Loucy (cell line): Measurements from ENCODE around the gene ADIPOQ.
"Not testable (repeated sequence)": the region's sequence is repeated elsewhere in the genome, so short reads cannot be mapped to it uniquely, and the experiment has no call there.

ENCODE experiments used
- EZH2phosphoT487 ChIP-seq: fragments of 200-600 bp; IDR thresholded peaks from 2 replicates; pipeline ENCODE4 v1.6.1; 2018; ENCODE audit warnings: antibody characterized with exemption, mild to moderate bottlenecking, moderate library complexity, borderline replicate concordance
- TF ChIP-seq, protein P1 (sequence below): fragments of 200-600 bp; sonication (generic); conservative IDR thresholded peaks from 2 replicates; pipeline ENCODE4 v1.5.1; 2014; ENCODE audit warnings: mild to moderate bottlenecking, antibody characterized with exemption, low read length

DNA sequence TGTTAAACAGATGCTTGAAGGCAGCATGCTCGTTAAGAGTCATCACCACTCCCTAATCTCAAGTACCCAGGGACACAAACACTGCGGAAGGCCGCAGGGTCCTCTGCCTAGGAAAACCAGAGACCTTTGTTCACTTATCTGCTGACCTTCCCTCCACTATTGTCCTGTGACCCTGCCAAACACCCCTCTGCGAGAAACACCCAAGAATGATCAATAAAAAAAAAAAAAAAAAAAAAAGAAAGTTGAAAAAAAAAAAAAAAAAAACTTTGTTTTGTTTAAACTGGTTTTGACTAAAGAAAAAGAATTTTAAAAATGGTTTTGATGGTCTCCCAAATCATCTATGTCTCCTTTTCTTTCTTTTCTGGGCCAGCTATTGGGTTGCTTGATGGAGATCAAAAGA lies 32.3 kb downstream of the ADIPOQ start:
- TF ChIP-seq, protein P1, sequence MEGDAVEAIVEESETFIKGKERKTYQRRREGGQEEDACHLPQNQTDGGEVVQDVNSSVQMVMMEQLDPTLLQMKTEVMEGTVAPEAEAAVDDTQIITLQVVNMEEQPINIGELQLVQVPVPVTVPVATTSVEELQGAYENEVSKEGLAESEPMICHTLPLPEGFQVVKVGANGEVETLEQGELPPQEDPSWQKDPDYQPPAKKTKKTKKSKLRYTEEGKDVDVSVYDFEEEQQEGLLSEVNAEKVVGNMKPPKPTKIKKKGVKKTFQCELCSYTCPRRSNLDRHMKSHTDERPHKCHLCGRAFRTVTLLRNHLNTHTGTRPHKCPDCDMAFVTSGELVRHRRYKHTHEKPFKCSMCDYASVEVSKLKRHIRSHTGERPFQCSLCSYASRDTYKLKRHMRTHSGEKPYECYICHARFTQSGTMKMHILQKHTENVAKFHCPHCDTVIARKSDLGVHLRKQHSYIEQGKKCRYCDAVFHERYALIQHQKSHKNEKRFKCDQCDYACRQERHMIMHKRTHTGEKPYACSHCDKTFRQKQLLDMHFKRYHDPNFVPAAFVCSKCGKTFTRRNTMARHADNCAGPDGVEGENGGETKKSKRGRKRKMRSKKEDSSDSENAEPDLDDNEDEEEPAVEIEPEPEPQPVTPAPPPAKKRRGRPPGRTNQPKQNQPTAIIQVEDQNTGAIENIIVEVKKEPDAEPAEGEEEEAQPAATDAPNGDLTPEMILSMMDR: not testable (repeated sequence)
- not testable (repeated sequence) for TF ChIP-seq EZH2phosphoT487
